Activated naive CD4-positive, alpha-beta T cell treated with anti-CD3 and anti-CD28 coated beads for 36 hours (primary cell): ENCODE data around the gene PTPRK. TPM values are rescaled to one million over a fixed set of nuclear protein-coding genes. Genes with fewer than 3 reads are reported as not detected.

Source experiments
- CTCF ChIA-PET: fragments of 350-600 bp; sonication (Branson Sonifier 250); formaldehyde crosslinking; loops from one replicate; lab custom pipeline; 2021; ENCODE audit warnings: antibody characterized with exemption; lab: Charles Lee
- DNase-seq: peaks from one replicate; pipeline ENCODE4 v3.0.0-alpha.2; 2020
- H3K27ac Mint-ChIP-seq: one replicate; pipeline ENCODE4 v1.8.0; 2021; ENCODE audit warnings: mild to moderate bottlenecking, mixed read lengths
- H3K27me3 Mint-ChIP-seq: one replicate; pipeline ENCODE4 v1.8.0; 2021; ENCODE audit warnings: low read depth, mixed read lengths
- H3K36me3 Mint-ChIP-seq: one replicate; pipeline ENCODE4 v1.8.0; 2021; ENCODE audit warnings: low read depth, mixed read lengths
- H3K4me1 Mint-ChIP-seq: one replicate; pipeline ENCODE4 v1.8.0; 2021; ENCODE audit warnings: low read depth, mixed read lengths
- H3K4me3 Mint-ChIP-seq: one replicate; pipeline ENCODE4 v1.8.0; 2021; ENCODE audit warnings: mild to moderate bottlenecking, moderate library complexity, mixed read lengths
- H3K9me3 Mint-ChIP-seq: one replicate; pipeline ENCODE4 v1.8.0; 2021; ENCODE audit warnings: mixed read lengths
- intact Hi-C: fragments of 100-400 bp; cut with micrococcal nuclease; formaldehyde crosslinking; loops from one replicate; pipeline ENCODE4 v1.15.1; 2023
- total RNA-seq, 2 experiments: library from RNA; stranded (reverse); gene quantifications; one replicate each; pipeline ENCODE4 v1.2.3, GENCODE V29; 2021

The PTPRK gene
- total RNA-seq, 2 experiments from 2014 or later = 5.5 to 8.0 TPM

GRCh38 chr6:128513878-128514277 lies 6.5 kb downstream of the PTPRK start:
- Mint-ChIP-seq H3K27ac (no peak overlapping the region), H3K4me3 (no peak overlapping the region), H3K9me3 (no peaks in the 10 kb centered on the region), H3K4me1 (peaks cover 7% of the 10 kb centered on the region), H3K27me3 (peaks cover 21% of the 10 kb centered on the region), H3K36me3 (no peaks in the 10 kb centered on the region)
- DNase-seq = no peak
- CTCF ChIA-PET = no interaction called here
- intact Hi-C loops = no loop called here

GRCh38 chr6:128512296-128512695 lies 8.1 kb downstream of the PTPRK start:
- intact Hi-C loops = no loop called here
- H3K4me1 Mint-ChIP-seq = no peaks in the 10 kb centered on the region
- CTCF ChIA-PET = no interaction called here
- H3K36me3 Mint-ChIP-seq = no peaks in the 10 kb centered on the region
- no peaks in the 10 kb centered on the region for H3K9me3 Mint-ChIP-seq
- no peak overlapping the region for H3K4me3 Mint-ChIP-seq
- peaks cover 13% of the 10 kb centered on the region for H3K27me3 Mint-ChIP-seq
- H3K27ac Mint-ChIP-seq = no peak overlapping the region
- no peak for DNase-seq

GRCh38 chr6:128511506-128511905 lies 8.9 kb downstream of the PTPRK start:
- Mint-ChIP-seq H3K27me3 (peaks cover 9% of the 10 kb centered on the region), H3K9me3 (no peaks in the 10 kb centered on the region), H3K36me3 (no peaks in the 10 kb centered on the region), H3K4me1 (no peaks in the 10 kb centered on the region), H3K27ac (no peak overlapping the region), H3K4me3 (no peak overlapping the region)
- no peak for DNase-seq
- CTCF ChIA-PET = no interaction called here
- intact Hi-C loops = no loop called here

GRCh38 chr6:128509709-128510108 lies 10.7 kb downstream of the PTPRK start:
- intact Hi-C loops = no loop called here
- DNase-seq = no peak
- H3K27me3 Mint-ChIP-seq = peaks cover 7% of the 10 kb centered on the region
- no peaks in the 10 kb centered on the region for H3K4me1 Mint-ChIP-seq
- H3K9me3 Mint-ChIP-seq = no peaks in the 10 kb centered on the region
- no peak overlapping the region for H3K27ac Mint-ChIP-seq
- no peaks in the 10 kb centered on the region for H3K36me3 Mint-ChIP-seq
- no peak overlapping the region for H3K4me3 Mint-ChIP-seq
- CTCF ChIA-PET = no interaction called here

GRCh38 chr6:128508588-128509296 lies 11.7 kb downstream of the PTPRK start:
- Mint-ChIP-seq H3K9me3 (no peaks in the 10 kb centered on the region), H3K27me3 (peaks cover 5% of the 10 kb centered on the region), H3K36me3 (no peaks in the 10 kb centered on the region), H3K4me1 (no peaks in the 10 kb centered on the region), H3K27ac (no peak overlapping the region), H3K4me3 (no peak overlapping the region)
- CTCF ChIA-PET = interaction anchor here (0.5 kb wide), 1 partner anchor 48 kb away, joined by 7 read pairs; no protein-coding TSS in a partner anchor
- intact Hi-C loops = no loop called here
- DNase-seq = no peak

GRCh38 chr6:128507337-128508310 lies 12.8 kb downstream of the PTPRK start:
- no peaks in the 10 kb centered on the region for H3K36me3 Mint-ChIP-seq
- H3K9me3 Mint-ChIP-seq = no peaks in the 10 kb centered on the region
- no peaks in the 10 kb centered on the region for H3K4me1 Mint-ChIP-seq
- intact Hi-C loops = no loop called here
- CTCF ChIA-PET = no interaction called here
- H3K27me3 Mint-ChIP-seq = peaks cover 3% of the 10 kb centered on the region
- H3K4me3 Mint-ChIP-seq = no peak overlapping the region
- DNase-seq = no peak
- no peak overlapping the region for H3K27ac Mint-ChIP-seq

GRCh38 chr6:128505603-128506002 lies 14.8 kb downstream of the PTPRK start:
- DNase-seq = no peak
- H3K4me1 Mint-ChIP-seq = no peaks in the 10 kb centered on the region
- H3K9me3 Mint-ChIP-seq = no peaks in the 10 kb centered on the region
- CTCF ChIA-PET = no interaction called here
- no peak overlapping the region for H3K4me3 Mint-ChIP-seq
- no peak overlapping the region for H3K27ac Mint-ChIP-seq
- H3K27me3 Mint-ChIP-seq = no peaks in the 10 kb centered on the region
- intact Hi-C loops = no loop called here
- no peaks in the 10 kb centered on the region for H3K36me3 Mint-ChIP-seq

- H3K9me3 Mint-ChIP-seq = no peaks in the 10 kb centered on the region
- H3K4me1 Mint-ChIP-seq = no peaks in the 10 kb centered on the region
- intact Hi-C loops = no loop called here
- H3K27me3 Mint-ChIP-seq = no peaks in the 10 kb centered on the region
- no peaks in the 10 kb centered on the region for H3K36me3 Mint-ChIP-seq
- no peak for DNase-seq
- CTCF ChIA-PET = no interaction called here
- H3K4me3 Mint-ChIP-seq = no peak overlapping the region
- H3K27ac Mint-ChIP-seq = no peak overlapping the region
Measured at GRCh38 chr6:128504003-128504654, 16.3 kb downstream of the PTPRK start.

- CTCF ChIA-PET = interaction anchor here (0.7 to 1.1 kb wide), 3 partner anchors 22 to 253 kb away, joined by 3 read pairs; no protein-coding TSS in a partner anchor
- intact Hi-C loops = no loop called here
- Mint-ChIP-seq H3K4me3 (no peak overlapping the region), H3K9me3 (no peaks in the 10 kb centered on the region), H3K27ac (no peak overlapping the region), H3K27me3 (no peaks in the 10 kb centered on the region), H3K4me1 (no peaks in the 10 kb centered on the region), H3K36me3 (no peaks in the 10 kb centered on the region)
- DNase-seq = no peak
Measured at GRCh38 chr6:128500749-128501600, 19.4 kb downstream of the PTPRK start.

- Mint-ChIP-seq H3K27me3 (no peaks in the 10 kb centered on the region), H3K36me3 (no peaks in the 10 kb centered on the region), H3K4me1 (no peaks in the 10 kb centered on the region), H3K27ac (no peak overlapping the region), H3K4me3 (no peak overlapping the region), H3K9me3 (no peaks in the 10 kb centered on the region)
- intact Hi-C loops = no loop called here
- DNase-seq = no peak
- CTCF ChIA-PET = interaction anchor here (1.0 to 1.1 kb wide), 2 partner anchors 23 to 50 kb away, joined by 3 read pairs; no protein-coding TSS in a partner anchor
Measured at GRCh38 chr6:128500014-128500413, 20.4 kb downstream of the PTPRK start.

GRCh38 chr6:128499079-128499731 lies 21.2 kb downstream of the PTPRK start:
- H3K27me3 Mint-ChIP-seq = no peaks in the 10 kb centered on the region
- no peaks in the 10 kb centered on the region for H3K9me3 Mint-ChIP-seq
- no peak for DNase-seq
- intact Hi-C loops = no loop called here
- CTCF ChIA-PET = interaction anchor here (0.8 to 1.0 kb wide), 2 partner anchors 49 to 184 kb away, joined by 3 read pairs; no protein-coding TSS in a partner anchor
- no peaks in the 10 kb centered on the region for H3K4me1 Mint-ChIP-seq
- H3K4me3 Mint-ChIP-seq = no peak overlapping the region
- H3K27ac Mint-ChIP-seq = no peak overlapping the region
- no peaks in the 10 kb centered on the region for H3K36me3 Mint-ChIP-seq
